SU-DHL-6 (cell line): ENCODE results near the gene TRUB1.

Experiments
- H2AFZ ChIP-seq: fragments of 200-600 bp; sonication (generic); 2 replicates; pipeline ENCODE4 v1.6.1; 2014; ENCODE audit warnings: low read depth, mild to moderate bottlenecking, moderate library complexity, mixed read lengths, antibody characterized with exemption, low read length; ENCODE audit not compliant: severe bottlenecking
- H3F3A ChIP-seq: fragments of 200-600 bp; shearing (Covaris generic); 2 replicates; pipeline ENCODE4 v1.6.0; 2016; ENCODE audit warnings: antibody characterized with exemption, mild to moderate bottlenecking; ENCODE audit not compliant: insufficient read depth
- H3K27ac ChIP-seq: fragments of 200-600 bp; sonication (generic); 2 replicates; pipeline ENCODE4 v1.5.1; 2016; ENCODE audit warnings: low read depth, mild to moderate bottlenecking, low read length, moderate library complexity, mixed read lengths
- H3K27me3 ChIP-seq: fragments of 200-600 bp; sonication (generic), shearing (Covaris generic); 2 replicates; pipeline ENCODE4 v1.6.0; 2014; ENCODE audit warnings: mild to moderate bottlenecking, low read length
- H3K36me3 ChIP-seq: fragments of 200-600 bp; sonication (generic); 2 replicates; pipeline ENCODE4 v1.6.1; 2014; ENCODE audit warnings: mild to moderate bottlenecking, low read length, mixed read lengths
- H3K4me2 ChIP-seq: fragments of 300-600, 200-600 bp; shearing (Covaris generic), sonication (generic); 2 replicates; pipeline ENCODE4 v1.6.0; 2014; ENCODE audit warnings: low read length, low read depth, mild to moderate bottlenecking; ENCODE audit not compliant: poor library complexity, severe bottlenecking
- H3K4me3 ChIP-seq: fragments of 200-600 bp; sonication (generic); 2 replicates; pipeline ENCODE4 v1.5.1; 2014; ENCODE audit warnings: antibody characterized with exemption, low read length, mild to moderate bottlenecking, mixed read lengths; ENCODE audit not compliant: insufficient read depth, poor library complexity, severe bottlenecking
- H3K79me2 ChIP-seq: fragments of 200-600 bp; sonication (generic); 2 replicates; pipeline ENCODE4 v1.6.1; 2014; ENCODE audit warnings: mild to moderate bottlenecking, low read length, moderate library complexity; ENCODE audit not compliant: insufficient read depth
- H3K9ac ChIP-seq: fragments of 200-600 bp; sonication (generic); 2 replicates; pipeline ENCODE4 v1.7.0; 2014; ENCODE audit warnings: mild to moderate bottlenecking, low read length
- H3K9me2 ChIP-seq: fragments of 200-600 bp; sonication (generic); replicated peaks from 2 replicates; pipeline ENCODE4 v1.6.1; 2014; ENCODE audit warnings: low read length; ENCODE audit not compliant: insufficient read depth
- H3K9me3 ChIP-seq: fragments of 200-600 bp; sonication (generic); 2 replicates; pipeline ENCODE4 v1.6.1; 2014; ENCODE audit warnings: low read length, mixed read lengths; ENCODE audit not compliant: insufficient read depth
- H4K20me1 ChIP-seq: fragments of 200-600 bp; sonication (generic); 2 replicates; pipeline ENCODE4 v1.6.1; 2014; ENCODE audit warnings: low read depth, mild to moderate bottlenecking, antibody characterized with exemption, low read length, moderate library complexity, mixed read lengths
- CTCF ChIP-seq: fragments of 200-600 bp; sonication (generic); IDR thresholded peaks from one replicate; pipeline ENCODE4 v1.5.1; 2017; ENCODE audit warnings: antibody characterized with exemption, mild to moderate bottlenecking, low read length, moderate library complexity; ENCODE audit not compliant: insufficient read depth, poor library complexity, severe bottlenecking
- EZH2phosphoT487 ChIP-seq: fragments of 200-600 bp; sonication (generic), shearing (Covaris generic); conservative IDR thresholded peaks from 2 replicates; pipeline ENCODE4 v1.6.1; 2018; ENCODE audit warnings: mild to moderate bottlenecking, antibody characterized with exemption, low read length, moderate library complexity, mixed read lengths

TRUB1 gene

GRCh38 chr10:114967071-114967470 lies 29.1 kb downstream of the TRUB1 start:
- Histone ChIP-seq H3K79me2 (peaks cover 22% of the 10 kb centered on the region), H3K4me3 (no peak overlapping the region), H3K27me3 (no peaks in the 10 kb centered on the region), H3K36me3 (peaks cover 8% of the 10 kb centered on the region; the same call in 1 of the 2 replicates), H4K20me1 (no peaks in the 10 kb centered on the region), H3K9me3 (peaks cover 9% of the 10 kb centered on the region; the same call in 1 of the 2 replicates), H3K9me2 (no peaks in the 10 kb centered on the region), H3K27ac (no peak overlapping the region), H3K4me2 (no peak overlapping the region), H2AFZ (no peak overlapping the region), H3K9ac (no peak overlapping the region), H3F3A (no peaks in the 10 kb centered on the region)
- TF ChIP-seq CTCF (no peak), EZH2phosphoT487 (no peak)

- TF ChIP-seq EZH2phosphoT487 (no peak), CTCF (no peak)
- Histone ChIP-seq H3K4me3 (no peak overlapping the region), H3K4me2 (no peak overlapping the region), H3K27ac (no peak overlapping the region), H3K36me3 (peaks cover 2% of the 10 kb centered on the region; the same call in 1 of the 2 replicates), H3K9me2 (no peaks in the 10 kb centered on the region), H3K9me3 (no peaks in the 10 kb centered on the region), H3K9ac (no peak overlapping the region), H4K20me1 (no peaks in the 10 kb centered on the region), H2AFZ (no peak overlapping the region), H3K27me3 (no peaks in the 10 kb centered on the region), H3F3A (no peaks in the 10 kb centered on the region), H3K79me2 (peaks cover 15% of the 10 kb centered on the region; the same call in 1 of the 2 replicates)
Observed at GRCh38 chr10:114970515-114970914, 32.5 kb downstream of the TRUB1 start.

GRCh38 chr10:114973306-114973705 lies 35.3 kb downstream of the TRUB1 start:
- H3K4me3 ChIP-seq, result no peak overlapping the region
- H3K79me2 ChIP-seq, result peaks cover 3% of the 10 kb centered on the region; the same call in 1 of the 2 replicates
- no peaks in the 10 kb centered on the region for H3K9me2 ChIP-seq
- H4K20me1 ChIP-seq, result no peaks in the 10 kb centered on the region
- H3F3A ChIP-seq, result no peaks in the 10 kb centered on the region
- no peak overlapping the region for H3K9ac ChIP-seq
- TF ChIP-seq EZH2phosphoT487 (no peak), CTCF (no peak)
- H3K36me3 ChIP-seq, result peaks cover 2% of the 10 kb centered on the region; the same call in 1 of the 2 replicates
- no peak overlapping the region for H3K4me2 ChIP-seq
- H3K27ac ChIP-seq, result no peak overlapping the region
- no peak overlapping the region for H2AFZ ChIP-seq
- no peaks in the 10 kb centered on the region for H3K9me3 ChIP-seq
- H3K27me3 ChIP-seq, result no peaks in the 10 kb centered on the region

GRCh38 chr10:114973997-114974396 lies 36.0 kb downstream of the TRUB1 start:
- H3K9ac ChIP-seq, result no peak overlapping the region
- no peaks in the 10 kb centered on the region for H3K9me3 ChIP-seq
- H3K4me3 ChIP-seq, result no peak overlapping the region
- H3K4me2 ChIP-seq, result no peak overlapping the region
- H3K9me2 ChIP-seq, result no peaks in the 10 kb centered on the region
- no peaks in the 10 kb centered on the region for H3F3A ChIP-seq
- H4K20me1 ChIP-seq, result no peaks in the 10 kb centered on the region
- H3K79me2 ChIP-seq, result no peaks in the 10 kb centered on the region
- peaks cover 2% of the 10 kb centered on the region; the same call in 1 of the 2 replicates for H3K36me3 ChIP-seq
- no peaks in the 10 kb centered on the region for H3K27me3 ChIP-seq
- H2AFZ ChIP-seq, result no peak overlapping the region
- H3K27ac ChIP-seq, result no peak overlapping the region
- no peak for TF ChIP-seq CTCF
- no peak for TF ChIP-seq EZH2phosphoT487
